HG03045 (cell line): Measurements from ENCODE around the gene ZNF440.
"Not testable (repeated sequence)": the region's sequence is repeated elsewhere in the genome, so short reads cannot be mapped to it uniquely, and the experiment has no call there.

Experiments used
- ATAC-seq: cut with Tn5 transposase; IDR thresholded peaks from one replicate; pipeline ENCODE4 v1.9.1; 2021; ENCODE audit warnings: mild to moderate bottlenecking, moderate library complexity; ENCODE audit not compliant: unreplicated experiment

The ZNF440 gene

GRCh38 chr19:11814029-11814699 is at the start of gene ZNF440:
Gene ZNF440 (plus strand): TSS chr19:11814273. CDS start chr19:11814448, 175 bp downstream.
- peak; percentile 98 for ATAC-seq

GRCh38 chr19:11766597-11767591 is 47.2 kb upstream of the ZNF440 start, which contains the start of gene ZNF441:
Gene ZNF441 (plus strand): TSS chr19:11767000. CDS start chr19:11767194, 194 bp downstream.
- ATAC-seq = peak; percentile 97

- no peak for ATAC-seq
Observed at GRCh38 chr19:11767633-11768133, 46.4 kb upstream of the ZNF440 start.

- ATAC-seq = no peak
Observed at GRCh38 chr19:11769995-11770394, 44.1 kb upstream of the ZNF440 start.

- not testable (repeated sequence) for ATAC-seq
Observed at GRCh38 chr19:11771520-11771919, 42.6 kb upstream of the ZNF440 start.

GRCh38 chr19:11776669-11777068 is 37.4 kb upstream of the ZNF440 start:
- not testable (repeated sequence) for ATAC-seq

GRCh38 chr19:11780431-11781020 is 33.5 kb upstream of the ZNF440 start:
- no peak for ATAC-seq

- ATAC-seq = no peak
Observed at GRCh38 chr19:11781295-11782057, 32.6 kb upstream of the ZNF440 start.

- no peak for ATAC-seq
Observed at GRCh38 chr19:11783767-11784166, 30.3 kb upstream of the ZNF440 start.

GRCh38 chr19:11784356-11784755 is 29.7 kb upstream of the ZNF440 start:
- no peak for ATAC-seq

- ATAC-seq = no peak
Observed at GRCh38 chr19:11787536-11787935, 26.5 kb upstream of the ZNF440 start.

- no peak for ATAC-seq
Observed at GRCh38 chr19:11792942-11793341, 21.1 kb upstream of the ZNF440 start.

- ATAC-seq = peak; percentile 66
Observed at GRCh38 chr19:11797491-11797890, 16.6 kb upstream of the ZNF440 start.

GRCh38 chr19:11798391-11799330 is 15.4 kb upstream of the ZNF440 start, which contains the start of gene ZNF491:
Gene ZNF491 (plus strand): TSS chr19:11798523. CDS start chr19:11805954, 7,431 bp downstream.
- peak; percentile 92 for ATAC-seq

GRCh38 chr19:11806354-11807098 is 7.5 kb upstream of the ZNF440 start:
- no peak for ATAC-seq

GRCh38 chr19:11807099-11807380 is 7.0 kb upstream of the ZNF440 start:
- ATAC-seq = no peak

GRCh38 chr19:11813703-11814028 is 407 bp upstream of the ZNF440 start:
- peak; percentile 29 for ATAC-seq

GRCh38 chr19:11814700-11815035 is 595 bp downstream of the ZNF440 start:
- ATAC-seq = no peak
